Thyroid gland (tissue), 4 donors: ENCODE results near the gene DEPP1.

Experiments
- CTCF ChIP-seq, 6 experiments: fragments of 200-600 bp in 3 of 6; fragments of 450-650 bp in 3 of 6; sonication (generic) in 3 of 6; IDR thresholded peaks; one replicate each; pipeline ENCODE4 v1.5.1; 2016 to 2019; ENCODE audit warnings: antibody characterized with exemption in 6 of 6, mild to moderate bottlenecking in 2 of 6, inconsistent platforms in 1 of 6, moderate library complexity in 1 of 6
- POLR2A ChIP-seq, 2 donors: fragments of 450-650 bp; IDR thresholded peaks; one replicate each; pipeline ENCODE4 v1.6.1; 2017; ENCODE audit warnings: antibody characterized with exemption in 2 of 2, mild to moderate bottlenecking in 2 of 2, moderate library complexity in 1 of 2

GRCh38 chr10:44988957-44989585 lies 10.5 kb upstream of the DEPP1 start:
- TF ChIP-seq CTCF (IDR thresholded peaks at IDR 0.05) (no peak), POLR2A (IDR thresholded peaks at IDR 0.05) (no peak)
